Neural progenitor cell (in vitro differentiated cells): ENCODE results near the gene CDK16. TPM values are rescaled to one million over a fixed set of nuclear protein-coding genes. Genes with fewer than 3 reads are reported as not detected.

Experiments
- DNase-seq: peaks from one replicate; pipeline ENCODE4 v3.0.0-alpha.2; 2016; ENCODE audit warnings: low spot score
- H2AFZ ChIP-seq: fragments of 200-600 bp; sonication (generic); replicated peaks from 2 replicates; pipeline ENCODE4 v1.6.1; 2016; ENCODE audit warnings: antibody characterized with exemption
- H3F3A ChIP-seq: fragments of 200-600 bp; sonication (generic); 2 replicates; pipeline ENCODE4 v1.6.1; 2016; ENCODE audit warnings: antibody characterized with exemption, low read depth
- H3K27ac ChIP-seq: fragments of 200-600 bp; sonication (generic); 2 replicates; pipeline ENCODE4 v1.5.1; 2016; ENCODE audit warnings: mild to moderate bottlenecking
- H3K27me3 ChIP-seq: fragments of 200-600 bp; sonication (generic); 2 replicates; pipeline ENCODE4 v1.6.1; 2016; ENCODE audit warnings: mild to moderate bottlenecking, moderate library complexity
- H3K36me3 ChIP-seq: fragments of 200-600 bp; sonication (generic); 2 replicates; pipeline ENCODE4 v1.5.1; 2016
- H3K4me1 ChIP-seq: fragments of 200-600 bp; sonication (generic); 2 replicates; pipeline ENCODE4 v1.6.1; 2016; ENCODE audit warnings: mixed run types
- H3K4me2 ChIP-seq: fragments of 200-600 bp; sonication (generic); 2 replicates; pipeline ENCODE4 v1.6.1; 2016
- H3K4me3 ChIP-seq: fragments of 200-600 bp; sonication (generic); 2 replicates; pipeline ENCODE4 v1.5.1; 2016
- H3K79me2 ChIP-seq: fragments of 200-600 bp; sonication (generic); 2 replicates; pipeline ENCODE4 v1.6.1; 2016; ENCODE audit warnings: low read depth
- H3K9ac ChIP-seq: fragments of 200-600 bp; sonication (generic); 2 replicates; pipeline ENCODE4 v1.6.1; 2016
- H3K9me3 ChIP-seq: fragments of 200-600 bp; sonication (generic); 2 replicates; pipeline ENCODE4 v1.5.1; 2016; ENCODE audit warnings: low read depth
- H4K20me1 ChIP-seq: fragments of 200-600 bp; sonication (generic); 2 replicates; pipeline ENCODE4 v1.6.1; 2016; ENCODE audit warnings: low read depth
- H3K27ac Mint-ChIP-seq: 3 replicates; pipeline ENCODE4 v1.8.0; 2021; ENCODE audit warnings: mixed read lengths
- H3K27me3 Mint-ChIP-seq: 2 replicates; pipeline ENCODE4 v1.8.0; 2022; ENCODE audit warnings: low read depth, mild to moderate bottlenecking, inconsistent platforms, moderate library complexity, mixed read lengths; ENCODE audit not compliant: insufficient read depth
- H3K36me3 Mint-ChIP-seq: 3 replicates; pipeline ENCODE4 v1.8.0; 2021; ENCODE audit warnings: mixed read lengths
- H3K4me1 Mint-ChIP-seq: 3 replicates; pipeline ENCODE4 v1.8.0; 2021; ENCODE audit warnings: mixed read lengths
- H3K4me3 Mint-ChIP-seq: 3 replicates; pipeline ENCODE4 v1.8.0; 2021; ENCODE audit warnings: mild to moderate bottlenecking, moderate library complexity, mixed read lengths
- H3K9me3 Mint-ChIP-seq: 3 replicates; pipeline ENCODE4 v1.8.0; 2020; ENCODE audit warnings: mixed read lengths
- CTCF ChIP-seq: fragments of 200-600 bp; sonication (generic); IDR thresholded peaks from 2 replicates; pipeline ENCODE4 v1.5.1; 2017; ENCODE audit warnings: antibody characterized with exemption, mild to moderate bottlenecking
- EZH2 ChIP-seq: fragments of 200-600 bp; sonication (generic); IDR thresholded peaks from 2 replicates; pipeline ENCODE4 v1.6.1; 2017; ENCODE audit warnings: antibody characterized with exemption, mild to moderate bottlenecking, moderate library complexity
- EZH2phosphoT487 ChIP-seq: fragments of 200-600 bp; sonication (generic); IDR thresholded peaks from 2 replicates; pipeline ENCODE4 v1.6.1; 2017; ENCODE audit warnings: antibody characterized with exemption
- total RNA-seq: library from RNA; depleted of rRNA; stranded (reverse); fragments of >200 nt; gene quantifications from 2 replicates; pipeline ENCODE4 v1.2.3, GENCODE V29; 2015; ENCODE audit warnings: low replicate concordance

CDK16 gene
- total RNA-seq, 1 donor from 2014 or later, result 166 TPM

- Histone ChIP-seq H3K27ac (no peak overlapping the region), H3K79me2 (peaks cover 73% of the 10 kb centered on the region), H3K9me3 (no peaks in the 10 kb centered on the region), H3F3A (peaks cover 24% of the 10 kb centered on the region), H3K9ac (no peak overlapping the region), H3K4me3 (no peak overlapping the region), H3K36me3 (no peaks in the 10 kb centered on the region), H2AFZ (no peak overlapping the region), H4K20me1 (peaks cover 10% of the 10 kb centered on the region), H3K4me1 (peaks cover 18% of the 10 kb centered on the region), H3K4me2 (peak overlapping the region; percentile 4), H3K27me3 (no peaks in the 10 kb centered on the region)
- H3K27ac Mint-ChIP-seq, result no peak overlapping the region
- TF ChIP-seq EZH2, result no peak
- TF ChIP-seq CTCF, result no peak
- no peak for TF ChIP-seq EZH2phosphoT487
- no peaks in the 10 kb centered on the region for H3K9me3 Mint-ChIP-seq
- peaks cover 8% of the 10 kb centered on the region for H3K27me3 Mint-ChIP-seq
- H3K4me1 Mint-ChIP-seq, result peaks cover 38% of the 10 kb centered on the region
- DNase-seq, result no peak
- H3K4me3 Mint-ChIP-seq, result peak overlapping the region; percentile 41
- peaks cover 18% of the 10 kb centered on the region for H3K36me3 Mint-ChIP-seq
Measured at GRCh38 chrX:47235691-47236103, 17.2 kb downstream of the CDK16 start.

- Histone ChIP-seq H3F3A (peaks cover 2% of the 10 kb centered on the region), H3K4me1 (peaks cover 18% of the 10 kb centered on the region)
- H3K9me3 Mint-ChIP-seq, result no peaks in the 10 kb centered on the region
Measured at GRCh38 chrX:47239199-47239598, 20.7 kb downstream of the CDK16 start.

GRCh38 chrX:47239898-47240545, 21.5 kb downstream of the CDK16 start:
- H3K36me3 ChIP-seq, result no peaks in the 10 kb centered on the region
- Mint-ChIP-seq H3K9me3 (no peaks in the 10 kb centered on the region), H3K27ac (peak overlapping the region; percentile 54), H3K36me3 (peaks cover 43% of the 10 kb centered on the region), H3K4me3 (peak overlapping the region; percentile 9), H3K27me3 (peaks cover 2% of the 10 kb centered on the region), H3K4me1 (peaks cover 24% of the 10 kb centered on the region)
- H3K4me3 ChIP-seq, result no peak overlapping the region
- no peaks in the 10 kb centered on the region for H3K27me3 ChIP-seq
- no peak for DNase-seq
- H3K27ac ChIP-seq, result no peak overlapping the region
- no peak overlapping the region for H2AFZ ChIP-seq
- H3K4me1 ChIP-seq, result peaks cover 11% of the 10 kb centered on the region
- no peak overlapping the region for H3K9ac ChIP-seq
- no peak overlapping the region for H3K4me2 ChIP-seq
- H4K20me1 ChIP-seq, result peaks cover 10% of the 10 kb centered on the region
- no peaks in the 10 kb centered on the region for H3F3A ChIP-seq
- H3K9me3 ChIP-seq, result no peaks in the 10 kb centered on the region
- H3K79me2 ChIP-seq, result peaks cover 49% of the 10 kb centered on the region
- TF ChIP-seq CTCF (no peak), EZH2 (no peak), EZH2phosphoT487 (no peak)

More at GRCh38 chrX:47239199-47239598, 20.7 kb downstream of the CDK16 start:
- no peaks in the 10 kb centered on the region for H3K9me3 ChIP-seq
- no peak overlapping the region for H3K4me2 ChIP-seq
- peaks cover 10% of the 10 kb centered on the region for H4K20me1 ChIP-seq
- no peaks in the 10 kb centered on the region for H3K27me3 ChIP-seq
- Mint-ChIP-seq H3K4me1 (peaks cover 28% of the 10 kb centered on the region), H3K36me3 (peaks cover 39% of the 10 kb centered on the region), H3K27me3 (peaks cover 1% of the 10 kb centered on the region), H3K27ac (no peak overlapping the region), H3K4me3 (no peak overlapping the region)
- no peak for DNase-seq
- peaks cover 57% of the 10 kb centered on the region for H3K79me2 ChIP-seq
- H3K4me3 ChIP-seq, result no peak overlapping the region
- H3K36me3 ChIP-seq, result no peaks in the 10 kb centered on the region
- H3K9ac ChIP-seq, result no peak overlapping the region
- H3K27ac ChIP-seq, result no peak overlapping the region
- H2AFZ ChIP-seq, result no peak overlapping the region
- TF ChIP-seq EZH2phosphoT487 (no peak), EZH2 (no peak), CTCF (no peak)
